Transverse colon (tissue), 4 donors: ENCODE measurements around the gene RAB2B. TPM values are rescaled to one million over a fixed set of nuclear protein-coding genes. Genes with fewer than 3 reads are reported as not detected.
A peak's percentile ranks its signal among the peaks of the same experiment; 100 is the strongest.
"Not testable (repeated sequence)": the region's sequence is repeated elsewhere in the genome, so short reads cannot be mapped to it uniquely, and the experiment has no call there.

Experiments used
- DNase-seq: peaks from one replicate; pipeline ENCODE4 v3.0.0-alpha.2; 2019
- H3K27ac ChIP-seq, 4 donors: fragments of 200-600 bp; sonication (generic); 2 replicates each; pipeline ENCODE4 v1.5.1; 2016 to 2018; ENCODE audit warnings: inconsistent platforms in 4 of 4
- H3K27me3 ChIP-seq: fragments of 200-600 bp; sonication (generic); 2 replicates; pipeline ENCODE4 v1.5.1; 2017; ENCODE audit warnings: inconsistent platforms
- H3K36me3 ChIP-seq, 4 donors: fragments of 200-600 bp; sonication (generic); 2 replicates each; pipeline ENCODE4 v1.5.1; 2017 to 2019; ENCODE audit warnings: inconsistent platforms in 4 of 4
- H3K4me1 ChIP-seq, 4 donors: fragments of 200-600 bp; sonication (generic); 2 replicates each; pipeline ENCODE4 v1.5.1; 2017 to 2020; ENCODE audit warnings: inconsistent platforms in 4 of 4
- H3K4me3 ChIP-seq, 4 donors: fragments of 200-600 bp; sonication (generic); 1 replicate in 1 of 4; 2 replicates in 3 of 4; pipeline versions ENCODE4 v1.5.1 to v1.6.1; 2017 to 2019; ENCODE audit warnings: inconsistent platforms in 4 of 4
- H3K9me3 ChIP-seq, 2 donors: fragments of 200-600 bp; sonication (generic); 2 replicates each; pipeline ENCODE4 v1.5.1; 2017 to 2019; ENCODE audit warnings: inconsistent platforms in 2 of 2
- CTCF ChIP-seq, 5 experiments: fragments of 200-600 bp in 3 of 5; fragments of 450-650 bp in 2 of 5; sonication (generic) in 3 of 5; IDR thresholded peaks; 1 replicate in 2 of 5; 2 replicates in 3 of 5; pipeline ENCODE4 v1.5.1; 2016 to 2017; ENCODE audit warnings: antibody characterized with exemption in 5 of 5, inconsistent platforms in 3 of 5, mild to moderate bottlenecking in 2 of 5, moderate library complexity in 1 of 5
- EP300 ChIP-seq: sonication (generic); formaldehyde crosslinking; IDR thresholded peaks from one replicate; pipeline ENCODE4 v1.6.1; 2017; ENCODE audit warnings: antibody characterized with exemption, low read depth
- POLR2A ChIP-seq: fragments of 450-650 bp; IDR thresholded peaks from one replicate; pipeline ENCODE4 v1.6.1; 2016; ENCODE audit warnings: antibody characterized with exemption, mild to moderate bottlenecking, moderate library complexity
- POLR2AphosphoS5 ChIP-seq, 3 donors: sonication (generic); formaldehyde crosslinking; IDR thresholded peaks; one replicate each; pipeline ENCODE4 v1.6.1; 2016; ENCODE audit warnings: antibody characterized with exemption in 3 of 3
- WGBS, 2 donors: methylation state at CpG; one replicate each; pipeline ENCODE4 v1.1.5; 2018; ENCODE audit warnings: low coverage in 1 of 2; 5-methylcytosine and 5-hydroxymethylcytosine counted together
- in situ Hi-C, 4 donors: fragments of 200-750 bp; cut with MboI; loops; one replicate each; pipeline versions ENCODE4 v1.15.0 to v1.15.1; 2017; ENCODE audit warnings: low sequenced_read_pairs in 3 of 4, low pct_ligation_motif_present in 1 of 4, low pct_unique_long_range_greater_than_20kb in 1 of 4
- intact Hi-C: fragments of 100-400 bp; cut with DNase I; formaldehyde crosslinking; loops from one replicate; pipeline ENCODE4 v1.15.1; 2023; ENCODE audit warnings: low total_unique reads
- total RNA-seq, 4 donors: library from RNA; depleted of rRNA; stranded (reverse); fragments of >200 nt; gene quantifications; one replicate each; pipeline ENCODE4 v1.1.0, GENCODE V29; 2016

Gene RAB2B
- total RNA-seq, 4 donors from 2014 or later = 7.1 to 24.5 (median 13.7) TPM

GRCh38 chr14:21454843-21455544 lies 21.8 kb downstream of the RAB2B start:
- peaks cover 0 to 48% (median 24%) of the 10 kb centered on the region in 4 donors for H3K4me1 ChIP-seq
- H3K4me3 ChIP-seq = peak overlapping the region; percentile 57 to 95 (median 80)
- H3K9me3 ChIP-seq = no peaks in the 10 kb centered on the region
- in situ Hi-C loops = no loop called here
- H3K27ac ChIP-seq = peak overlapping the region; percentile 94 to 98 (median 95)
- WGBS, 2 donors = 21 to 40% methylated on average over 10 to 15 of the region's 15 CpGs
- H3K36me3 ChIP-seq = peaks cover 0 to 6% (median 0%) of the 10 kb centered on the region in 4 donors
- intact Hi-C loops = loop anchor here (5.0 kb wide), 1 partner anchor 102 kb away; no protein-coding TSS in a partner anchor
- no peak for DNase-seq
- no peaks in the 10 kb centered on the region for H3K27me3 ChIP-seq
- TF ChIP-seq CTCF (IDR thresholded peaks at IDR 0.05) = no peak
- no peak for TF ChIP-seq EP300
- TF ChIP-seq POLR2A = no peak
- no peak for TF ChIP-seq POLR2AphosphoS5 (IDR thresholded peaks at IDR 0.05)

GRCh38 chr14:21449899-21450216 lies 26.9 kb downstream of the RAB2B start:
- Histone ChIP-seq H3K4me1 (peaks cover 0 to 48% (median 16%) of the 10 kb centered on the region in 4 donors), H3K27me3 (no peaks in the 10 kb centered on the region), H3K27ac (no peak overlapping the region), H3K9me3 (no peaks in the 10 kb centered on the region), H3K36me3 (peaks cover 0 to 6% (median 0%) of the 10 kb centered on the region in 4 donors), H3K4me3 (no peak overlapping the region)
- in situ Hi-C loops = no loop called here
- TF ChIP-seq CTCF (IDR thresholded peaks at IDR 0.05) (no peak), POLR2AphosphoS5 (IDR thresholded peaks at IDR 0.05) (no peak), POLR2A (no peak), EP300 (no peak)
- no peak for DNase-seq
- intact Hi-C loops = no loop called here
- 70 to 75% methylated on average over 1 of the region's 1 CpG for WGBS, 2 donors

- H3K27me3 ChIP-seq, DNase-seq, in situ Hi-C loops, H3K9me3 ChIP-seq, H3K36me3 ChIP-seq, H3K4me1 ChIP-seq, H3K27ac ChIP-seq, intact Hi-C loops, H3K4me3 ChIP-seq: not testable (repeated sequence)
- WGBS, 2 donors = 80% methylated on average over 1 of the region's 1 CpG; no CpG with 5 or more reads in 1 of the 2 donors
Observed at GRCh38 chr14:21442657-21443056, 34.1 kb downstream of the RAB2B start.

GRCh38 chr14:21440859-21441258 lies 35.9 kb downstream of the RAB2B start:
- Histone ChIP-seq H3K27ac (no peak overlapping the region), H3K36me3 (no peaks in the 10 kb centered on the region), H3K4me1 (peaks cover 0 to 15% (median 13%) of the 10 kb centered on the region in 4 donors), H3K4me3 (no peak overlapping the region), H3K9me3 (no peaks in the 10 kb centered on the region), H3K27me3 (no peaks in the 10 kb centered on the region)
- no peak for TF ChIP-seq POLR2AphosphoS5 (IDR thresholded peaks at IDR 0.05)
- TF ChIP-seq CTCF (IDR thresholded peaks at IDR 0.05) = no peak
- TF ChIP-seq EP300 = no peak
- no peak for TF ChIP-seq POLR2A
- in situ Hi-C loops = no loop called here
- no peak for DNase-seq
- intact Hi-C loops = no loop called here
